Measurements from ENCODE around the gene RHOBTB3.

DNA sequence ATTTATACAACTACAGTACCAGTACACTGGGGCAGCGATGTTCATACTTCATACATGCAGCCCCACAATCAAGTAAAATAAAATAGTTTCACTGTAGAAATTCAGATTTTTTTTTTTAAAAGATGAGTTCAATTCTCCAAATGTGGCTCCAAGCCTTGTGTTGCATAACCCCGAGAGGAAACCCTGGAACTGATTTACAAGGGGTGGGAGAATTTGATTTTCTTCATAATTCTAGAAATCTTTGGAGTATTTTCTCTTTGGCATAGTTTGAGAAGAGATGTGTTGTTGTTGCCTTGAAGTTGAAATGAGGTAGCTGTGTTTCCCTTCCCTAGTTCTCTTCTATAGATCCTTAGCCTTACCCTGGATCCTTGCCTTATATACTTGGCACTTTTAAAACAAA, 3.1 kb downstream of the RHOBTB3 start:
- TF ChIP-seq EP300 (IDR thresholded peaks at IDR 0.05; ENCODE audit: borderline replicate concordance in 1 of 2, control insufficient read depth in 1 of 2, low read depth in 2 of 2, low read length in 2 of 2) (no peak), BCL11A (IDR thresholded peaks at IDR 0.05; ENCODE audit: low read depth, low read length) (no peak)
- TF ChIP-seq, protein P1, sequence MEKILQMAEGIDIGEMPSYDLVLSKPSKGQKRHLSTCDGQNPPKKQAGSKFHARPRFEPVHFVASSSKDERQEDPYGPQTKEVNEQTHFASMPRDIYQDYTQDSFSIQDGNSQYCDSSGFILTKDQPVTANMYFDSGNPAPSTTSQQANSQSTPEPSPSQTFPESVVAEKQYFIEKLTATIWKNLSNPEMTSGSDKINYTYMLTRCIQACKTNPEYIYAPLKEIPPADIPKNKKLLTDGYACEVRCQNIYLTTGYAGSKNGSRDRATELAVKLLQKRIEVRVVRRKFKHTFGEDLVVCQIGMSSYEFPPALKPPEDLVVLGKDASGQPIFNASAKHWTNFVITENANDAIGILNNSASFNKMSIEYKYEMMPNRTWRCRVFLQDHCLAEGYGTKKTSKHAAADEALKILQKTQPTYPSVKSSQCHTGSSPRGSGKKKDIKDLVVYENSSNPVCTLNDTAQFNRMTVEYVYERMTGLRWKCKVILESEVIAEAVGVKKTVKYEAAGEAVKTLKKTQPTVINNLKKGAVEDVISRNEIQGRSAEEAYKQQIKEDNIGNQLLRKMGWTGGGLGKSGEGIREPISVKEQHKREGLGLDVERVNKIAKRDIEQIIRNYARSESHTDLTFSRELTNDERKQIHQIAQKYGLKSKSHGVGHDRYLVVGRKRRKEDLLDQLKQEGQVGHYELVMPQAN (conservative IDR thresholded peaks at IDR 0.05) = no peak
